ENCODE measurements around the gene SDK2. TPM values are rescaled to one million over a fixed set of nuclear protein-coding genes. Genes with fewer than 3 reads are reported as not detected.

Gene SDK2
- total and polyA plus RNA-seq, 2 of the 8 experiments (the other 6 are each of a cell fraction or from before 2014, with no cell fraction given) = 3.9 to 4.1 TPM

- Histone ChIP-seq H3K4ac (replicated peaks; ENCODE audit: insufficient read length, low read depth, low read length) (no peak overlapping the region), H3K27me3 (replicated peaks in 1 of 4; ENCODE audit: control insufficient read depth in 3 of 4, extremely low read depth in 1 of 4, insufficient read depth in 3 of 4, low read length in 3 of 4) (no peaks in the 10 kb centered on the region), H3K14ac (ENCODE audit: insufficient read length) (no peak overlapping the region), H2BK15ac (ENCODE audit: low read length) (no peak overlapping the region), H2AK5ac (ENCODE audit: low read depth, low read length) (no peak overlapping the region), H3K4me3 (ENCODE audit: extremely low read depth in 1 of 4, insufficient read depth in 2 of 4, low read depth in 3 of 4, low read length in 4 of 4) (no peak overlapping the region), H3K9me3 (ENCODE audit: insufficient read depth in 2 of 2, low read depth in 1 of 2, low read length in 1 of 2) (peaks cover 9% of the 10 kb centered on the region in 2 experiments; a peak in 3 of 4 replicates), H4K91ac (replicated peaks; ENCODE audit: insufficient read length, low read length) (no peak overlapping the region), H3K27ac (ENCODE audit: low read depth, low read length) (no peak overlapping the region), H4K5ac (ENCODE audit: insufficient read length, low read depth, low read length) (no peak overlapping the region), H3K4me1 (replicated peaks in 1 of 4; ENCODE audit: control insufficient read depth in 3 of 4, insufficient read depth in 4 of 4, low read length in 3 of 4) (peaks cover 0 to 12% (median 4%) of the 10 kb centered on the region in 4 experiments; a peak in 3 of 7 replicates), H2AFZ (ENCODE audit: low read length) (no peak overlapping the region), H2BK20ac (ENCODE audit: low read length) (no peak overlapping the region), H3K18ac (ENCODE audit: extremely low read depth, low read length) (no peak overlapping the region), H2BK120ac (replicated peaks; ENCODE audit: low read depth, low read length) (no peak overlapping the region), H4K8ac (ENCODE audit: extremely low read depth, insufficient read depth, low read length) (no peak overlapping the region), H4K20me1 (replicated peaks in 1 of 2; ENCODE audit: control insufficient read depth in 1 of 2, insufficient read depth in 2 of 2, low read length in 2 of 2) (peaks cover 0 to 2% of the 10 kb centered on the region in 2 experiments), H3K56ac (replicated peaks; ENCODE audit: insufficient read length, low read depth, low read length) (no peak overlapping the region), H3K4me2 (ENCODE audit: insufficient read depth in 1 of 2, low read depth in 2 of 2, low read length in 2 of 2) (no peak overlapping the region), H2BK12ac (ENCODE audit: low read depth, low read length) (no peak overlapping the region), H3K79me2 (ENCODE audit: control insufficient read depth in 1 of 2, insufficient read depth in 2 of 2, low read length in 2 of 2) (no peaks in the 10 kb centered on the region), H3K23me2 (ENCODE audit: low read depth, low read length) (no peaks in the 10 kb centered on the region), H3K9ac (replicated peaks in 1 of 4; ENCODE audit: extremely low read depth in 1 of 4, low read depth in 3 of 4, low read length in 3 of 4) (no peak overlapping the region), H2BK5ac (ENCODE audit: low read depth, low read length) (no peak overlapping the region), H3K79me1 (ENCODE audit: low read depth, low read length) (no peaks in the 10 kb centered on the region), H3K36me3 (ENCODE audit: control insufficient read depth in 2 of 4, insufficient read depth in 4 of 4, low read length in 3 of 4) (no peaks in the 10 kb centered on the region), H3K23ac (ENCODE audit: insufficient read length) (no peak overlapping the region)
- CTCF ChIA-PET (ENCODE audit: partially characterized antibody) = no interaction called here
- 81% methylated on average over 12 of the region's 12 CpGs; no CpG with 5 or more reads in 1 of the 2 experiments for WGBS, 2 experiments (ENCODE audit: extremely low coverage in 1 of 2, insufficient coverage in 1 of 2, insufficient read length in 1 of 2, insufficient replicate concordance in 2 of 2, low coverage in 1 of 2, low lambda C conversion rate in 2 of 2, missing lambda C conversion rate in 1 of 2)
- DNase-seq (ENCODE audit: low read depth in 1 of 2, low spot score in 2 of 2) (no peak), FAIRE-seq (no peak)
- POLR2A ChIA-PET (ENCODE audit: partially characterized antibody) = no interaction called here
- TF ChIP-seq JUND (IDR thresholded peaks at IDR 0.05; ENCODE audit: low read length) (no peak), POU5F1 (IDR thresholded peaks at IDR 0.05; ENCODE audit: low read depth, low read length) (no peak), GTF2F1 (IDR thresholded peaks at IDR 0.05; ENCODE audit: borderline replicate concordance, low read depth, low read length) (no peak), CREB1 (IDR thresholded peaks at IDR 0.05) (no peak), CHD2 (IDR thresholded peaks at IDR 0.05; ENCODE audit: low read length) (no peak), BACH1 (IDR thresholded peaks at IDR 0.05; ENCODE audit: low read length) (no peak), CBX5 (IDR thresholded peaks at IDR 0.05; ENCODE audit: low read depth, low read length) (no peak), ASH2L (IDR thresholded peaks at IDR 0.05; ENCODE audit: low read length) (no peak), SIX5 (IDR thresholded peaks at IDR 0.05; ENCODE audit: low read depth, low read length) (no peak), TCF12 (IDR thresholded peaks at IDR 0.05; ENCODE audit: low read depth, low read length) (no peak)
Measured at GRCh38 chr17:73474370-73474988, 169.8 kb downstream of the SDK2 start.
